ENCODE results near the gene XAB2.

- no peak for TF ChIP-seq POLR2A (IDR thresholded peaks at IDR 0.05)
- no peak for TF ChIP-seq CTCF (IDR thresholded peaks at IDR 0.05)
These were observed 12.2 kb upstream of the XAB2 start for GRCh38 chr19:7641290-7642276.
